ENCODE results near the gene RIN1.

RIN1 gene

GRCh38 chr11:66291706-66292542 lies 44.3 kb downstream of the RIN1 start, which contains the start of gene TMEM151A:
Gene TMEM151A (plus strand): TSS chr11:66291894. CDS start chr11:66292014, 120 bp downstream.
- in situ Hi-C loops (cut with MboI; ENCODE audit: low pct_unique_long_range_greater_than_20kb, low sequenced_read_pairs, unreplicated experiment), result no loop called here
- TF ChIP-seq, protein P1, sequence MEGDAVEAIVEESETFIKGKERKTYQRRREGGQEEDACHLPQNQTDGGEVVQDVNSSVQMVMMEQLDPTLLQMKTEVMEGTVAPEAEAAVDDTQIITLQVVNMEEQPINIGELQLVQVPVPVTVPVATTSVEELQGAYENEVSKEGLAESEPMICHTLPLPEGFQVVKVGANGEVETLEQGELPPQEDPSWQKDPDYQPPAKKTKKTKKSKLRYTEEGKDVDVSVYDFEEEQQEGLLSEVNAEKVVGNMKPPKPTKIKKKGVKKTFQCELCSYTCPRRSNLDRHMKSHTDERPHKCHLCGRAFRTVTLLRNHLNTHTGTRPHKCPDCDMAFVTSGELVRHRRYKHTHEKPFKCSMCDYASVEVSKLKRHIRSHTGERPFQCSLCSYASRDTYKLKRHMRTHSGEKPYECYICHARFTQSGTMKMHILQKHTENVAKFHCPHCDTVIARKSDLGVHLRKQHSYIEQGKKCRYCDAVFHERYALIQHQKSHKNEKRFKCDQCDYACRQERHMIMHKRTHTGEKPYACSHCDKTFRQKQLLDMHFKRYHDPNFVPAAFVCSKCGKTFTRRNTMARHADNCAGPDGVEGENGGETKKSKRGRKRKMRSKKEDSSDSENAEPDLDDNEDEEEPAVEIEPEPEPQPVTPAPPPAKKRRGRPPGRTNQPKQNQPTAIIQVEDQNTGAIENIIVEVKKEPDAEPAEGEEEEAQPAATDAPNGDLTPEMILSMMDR (IDR thresholded peaks at IDR 0.05; ENCODE audit: extremely low read depth, insufficient read depth, missing control alignments), result no peak
- no peak for DNase-seq (ENCODE audit: low spot score)

GRCh38 chr11:66291303-66291705 lies 44.9 kb downstream of the RIN1 start:
- DNase-seq (ENCODE audit: low spot score), result no peak
- TF ChIP-seq, protein P1 (IDR thresholded peaks at IDR 0.05; ENCODE audit: extremely low read depth, insufficient read depth, missing control alignments), result no peak
- in situ Hi-C loops (cut with MboI; ENCODE audit: low pct_unique_long_range_greater_than_20kb, low sequenced_read_pairs, unreplicated experiment), result no loop called here

- in situ Hi-C loops (cut with MboI; ENCODE audit: low pct_unique_long_range_greater_than_20kb, low sequenced_read_pairs, unreplicated experiment), result no loop called here
- TF ChIP-seq, protein P1 (IDR thresholded peaks at IDR 0.05; ENCODE audit: extremely low read depth, insufficient read depth, missing control alignments), result no peak
- DNase-seq (ENCODE audit: low spot score), result no peak
Measured at GRCh38 chr11:66290330-66290621, 46.0 kb downstream of the RIN1 start.

GRCh38 chr11:66289548-66290329 lies 46.5 kb downstream of the RIN1 start:
- in situ Hi-C loops (cut with MboI; ENCODE audit: low pct_unique_long_range_greater_than_20kb, low sequenced_read_pairs, unreplicated experiment), result no loop called here
- TF ChIP-seq, protein P1 (IDR thresholded peaks at IDR 0.05; ENCODE audit: extremely low read depth, insufficient read depth, missing control alignments), result no peak
- peak; percentile 95 for DNase-seq (ENCODE audit: low spot score)

GRCh38 chr11:66288671-66289547 lies 47.3 kb downstream of the RIN1 start, which contains the start of gene YIF1A:
Gene YIF1A (minus strand): TSS chr11:66289143. CDS start chr11:66288985, 158 bp downstream.
- in situ Hi-C loops (cut with MboI; ENCODE audit: low pct_unique_long_range_greater_than_20kb, low sequenced_read_pairs, unreplicated experiment), result no loop called here
- TF ChIP-seq, protein P1 (IDR thresholded peaks at IDR 0.05; ENCODE audit: extremely low read depth, insufficient read depth, missing control alignments), result peak; percentile 4
- peak; percentile 100 for DNase-seq (ENCODE audit: low spot score)
